ENCODE data around the gene PLEKHM3.

Gene PLEKHM3

DNA sequence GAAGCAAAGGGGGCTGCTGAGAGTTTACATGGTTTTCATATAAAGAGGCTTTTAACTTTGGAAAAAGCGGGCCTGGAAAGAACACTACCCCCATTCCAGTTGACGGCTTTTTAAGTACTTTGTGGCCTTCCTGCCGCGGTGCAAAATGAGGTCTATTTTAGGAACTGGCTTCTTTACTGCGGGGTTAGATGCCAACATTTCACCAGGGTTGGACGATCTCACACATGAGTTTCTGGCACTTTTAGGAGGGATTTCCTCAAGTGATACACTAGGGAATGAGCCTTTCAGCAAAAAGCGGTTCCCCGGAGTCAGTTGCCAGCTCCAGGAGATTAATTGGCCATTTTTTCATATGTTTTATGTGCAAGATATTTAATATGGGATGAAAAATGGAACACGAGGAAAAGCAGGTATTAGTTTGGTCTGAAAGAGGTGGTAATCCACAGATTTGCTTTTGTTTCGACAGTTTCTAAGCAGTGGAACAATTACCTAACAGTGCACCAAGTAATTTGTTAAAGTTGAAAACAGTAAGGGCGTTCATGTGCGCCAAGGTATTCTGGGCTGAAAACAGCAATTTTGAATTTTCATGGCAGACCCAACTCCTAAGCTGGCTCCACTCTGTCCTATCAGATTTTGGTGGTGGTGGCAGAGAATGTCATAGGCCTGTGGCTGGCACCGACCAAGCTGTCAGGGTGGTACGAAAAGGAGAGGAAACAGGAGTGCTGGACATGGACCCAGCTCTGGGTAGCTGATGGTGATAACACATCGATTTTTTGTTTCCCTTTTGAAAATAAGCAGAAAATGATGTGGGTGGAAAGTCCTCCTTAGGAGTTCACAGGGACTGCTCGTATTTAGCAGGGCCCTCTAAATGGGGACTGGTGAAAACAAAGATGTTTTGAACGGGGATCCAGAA lies 200.0 kb downstream of the PLEKHM3 start:
- H3K4me3 ChIP-seq (ENCODE audit: low read depth in 1 of 5, low read length in 5 of 5), result peak overlapping the region in 1 of 5 donors; percentile 32
- H3K36me3 ChIP-seq (ENCODE audit: control insufficient read depth in 5 of 5, insufficient read depth in 5 of 5, low read length in 5 of 5), result peaks cover 0 to 34% (median 17%) of the 10 kb centered on the region in 5 donors
- no peak overlapping the region for H3K27ac ChIP-seq (ENCODE audit: low read depth, low read length)
- peak overlapping the region in 1 of 5 donors; percentile 8 for H3K9ac ChIP-seq (ENCODE audit: low read length in 5 of 5)
- H3K27me3 ChIP-seq (ENCODE audit: control insufficient read depth in 5 of 5, insufficient read depth in 4 of 5, low read length in 5 of 5), result no peaks in the 10 kb centered on the region
- no peaks in the 10 kb centered on the region for H3K9me3 ChIP-seq (ENCODE audit: control insufficient read depth in 5 of 5, low read length in 5 of 5)
- peaks cover 2 to 29% (median 24%) of the 10 kb centered on the region in 5 donors for H3K4me1 ChIP-seq (ENCODE audit: control insufficient read depth in 5 of 5, insufficient read depth in 5 of 5, low read length in 5 of 5)

DNA sequence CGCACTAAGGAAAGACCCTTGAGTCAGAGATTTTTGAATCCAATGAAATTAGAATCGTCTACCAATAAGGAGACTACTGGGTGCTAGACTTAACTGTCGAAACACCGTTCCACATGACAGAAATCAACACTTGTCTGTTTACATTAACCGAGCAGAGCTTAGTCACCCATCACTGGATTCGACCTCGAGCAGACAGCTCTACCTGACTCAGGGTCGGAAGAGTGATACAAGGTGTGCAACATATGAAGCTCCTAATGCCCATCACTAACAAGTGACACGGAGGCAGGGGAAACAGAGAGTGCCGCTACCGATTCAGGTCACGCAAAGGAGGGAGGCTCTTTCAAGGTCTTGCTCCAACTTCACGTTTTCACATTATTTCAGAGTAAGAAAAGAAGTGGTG lies 201.5 kb downstream of the PLEKHM3 start:
- no peak overlapping the region for H3K27ac ChIP-seq (ENCODE audit: low read depth, low read length)
- H3K9ac ChIP-seq (ENCODE audit: low read length in 5 of 5), result no peak overlapping the region
- H3K9me3 ChIP-seq (ENCODE audit: control insufficient read depth in 5 of 5, low read length in 5 of 5), result no peaks in the 10 kb centered on the region
- no peak overlapping the region for H3K4me3 ChIP-seq (ENCODE audit: low read depth in 1 of 5, low read length in 5 of 5)
- no peaks in the 10 kb centered on the region for H3K27me3 ChIP-seq (ENCODE audit: control insufficient read depth in 5 of 5, insufficient read depth in 4 of 5, low read length in 5 of 5)
- H3K4me1 ChIP-seq (ENCODE audit: control insufficient read depth in 5 of 5, insufficient read depth in 5 of 5, low read length in 5 of 5), result peaks cover 2 to 29% (median 24%) of the 10 kb centered on the region in 5 donors
- peaks cover 0 to 27% (median 17%) of the 10 kb centered on the region in 5 donors for H3K36me3 ChIP-seq (ENCODE audit: control insufficient read depth in 5 of 5, insufficient read depth in 5 of 5, low read length in 5 of 5)

DNA sequence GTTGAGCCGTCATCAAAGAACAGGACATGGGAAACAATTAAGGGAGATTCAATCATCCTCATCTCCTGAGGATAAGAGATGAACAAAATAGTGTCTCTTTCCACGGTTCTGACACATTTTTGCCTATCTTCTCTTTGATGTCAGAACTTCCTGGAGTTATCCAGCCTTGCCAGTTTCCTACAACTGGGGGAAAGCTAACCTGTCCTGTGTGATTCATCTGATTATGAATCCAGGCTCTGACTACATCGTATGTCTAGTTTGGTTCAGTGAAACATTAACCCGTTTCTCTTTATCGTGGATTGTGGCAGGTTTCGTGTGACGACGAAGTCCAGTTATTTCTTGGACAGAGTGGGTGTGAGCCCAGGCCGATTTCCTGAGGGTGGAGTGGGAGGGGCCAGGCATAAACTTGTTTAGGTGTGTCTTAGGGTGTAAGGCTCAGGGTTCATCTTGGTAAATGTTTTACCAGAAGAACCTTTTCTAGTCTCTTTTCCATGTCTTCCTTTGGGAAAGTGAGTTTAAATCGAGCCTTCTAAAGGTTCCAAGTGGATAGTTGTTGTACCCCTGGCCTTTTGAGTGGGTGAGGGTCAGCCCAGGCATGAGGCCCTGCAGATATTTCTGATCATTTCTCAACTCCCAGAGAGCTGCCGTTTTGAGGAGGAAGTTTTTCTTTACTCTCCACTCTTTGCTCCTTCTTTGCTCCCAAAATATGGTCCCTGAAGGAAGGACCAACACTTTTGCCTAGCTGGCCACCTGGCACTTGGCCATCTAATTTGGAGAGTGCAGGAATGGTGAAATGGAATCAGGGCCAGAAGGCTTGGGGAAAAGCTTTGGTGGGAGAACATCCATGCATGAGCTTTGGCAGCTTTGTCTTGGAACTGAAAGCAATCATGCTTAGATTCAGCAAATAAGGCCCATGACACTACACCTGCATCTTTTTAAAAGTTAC lies 205.2 kb downstream of the PLEKHM3 start:
- H3K36me3 ChIP-seq (ENCODE audit: control insufficient read depth in 5 of 5, insufficient read depth in 5 of 5, low read length in 5 of 5), result peaks cover 0 to 2% (median 0%) of the 10 kb centered on the region in 5 donors
- H3K9ac ChIP-seq (ENCODE audit: low read length in 5 of 5), result no peak overlapping the region
- H3K4me1 ChIP-seq (ENCODE audit: control insufficient read depth in 5 of 5, insufficient read depth in 5 of 5, low read length in 5 of 5), result peaks cover 2 to 16% (median 12%) of the 10 kb centered on the region in 5 donors
- H3K4me3 ChIP-seq (ENCODE audit: low read depth in 1 of 5, low read length in 5 of 5), result no peak overlapping the region
- H3K27ac ChIP-seq (ENCODE audit: low read depth, low read length), result no peak overlapping the region
- H3K9me3 ChIP-seq (ENCODE audit: control insufficient read depth in 5 of 5, low read length in 5 of 5), result no peaks in the 10 kb centered on the region
- no peaks in the 10 kb centered on the region for H3K27me3 ChIP-seq (ENCODE audit: control insufficient read depth in 5 of 5, insufficient read depth in 4 of 5, low read length in 5 of 5)

DNA sequence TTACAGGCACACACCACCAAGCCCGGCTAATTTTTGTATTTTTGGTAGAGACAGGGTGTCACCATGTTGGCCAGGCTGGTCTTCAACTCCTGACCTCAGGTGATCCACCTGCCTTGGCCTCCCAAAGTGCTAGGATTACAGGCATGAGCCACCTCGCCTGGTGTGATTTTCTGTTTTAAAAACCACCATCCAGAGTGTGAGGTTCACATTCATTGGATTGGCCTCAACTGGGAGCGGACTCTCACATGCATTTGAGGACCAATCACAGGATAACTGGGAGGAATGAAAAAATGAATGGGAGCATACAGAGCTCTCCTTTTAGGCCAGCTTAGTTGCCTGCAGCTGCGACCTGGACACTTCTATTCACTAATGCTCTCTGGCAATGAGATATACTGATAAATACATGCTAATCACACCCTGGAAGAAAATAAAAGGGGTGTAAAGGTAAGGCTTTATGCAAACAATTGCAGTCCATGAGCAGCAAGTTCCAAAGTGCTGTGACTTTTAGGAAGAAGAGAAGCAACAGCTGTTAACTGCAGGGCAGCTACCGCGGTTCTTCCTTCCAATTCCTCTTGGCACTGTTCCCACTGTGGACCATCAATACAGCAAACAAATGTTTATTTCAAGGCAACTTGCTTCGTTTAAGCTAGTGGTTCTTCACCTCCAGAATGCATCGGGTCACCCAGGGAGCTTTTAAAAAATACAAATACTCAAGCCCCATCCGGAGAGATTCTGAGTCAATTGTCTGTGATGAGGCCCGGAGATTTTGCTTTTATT lies 206.1 kb downstream of the PLEKHM3 start:
- H3K4me3 ChIP-seq (ENCODE audit: low read depth in 1 of 5, low read length in 5 of 5), result no peak overlapping the region
- H3K9ac ChIP-seq (ENCODE audit: low read length in 5 of 5), result no peak overlapping the region
- H3K27me3 ChIP-seq (ENCODE audit: control insufficient read depth in 5 of 5, insufficient read depth in 4 of 5, low read length in 5 of 5), result no peaks in the 10 kb centered on the region
- peaks cover 0 to 7% (median 3%) of the 10 kb centered on the region in 5 donors for H3K4me1 ChIP-seq (ENCODE audit: control insufficient read depth in 5 of 5, insufficient read depth in 5 of 5, low read length in 5 of 5)
- no peak overlapping the region for H3K27ac ChIP-seq (ENCODE audit: low read depth, low read length)
- peaks cover 0 to 2% (median 0%) of the 10 kb centered on the region in 5 donors for H3K36me3 ChIP-seq (ENCODE audit: control insufficient read depth in 5 of 5, insufficient read depth in 5 of 5, low read length in 5 of 5)
- H3K9me3 ChIP-seq (ENCODE audit: control insufficient read depth in 5 of 5, low read length in 5 of 5), result no peaks in the 10 kb centered on the region

DNA sequence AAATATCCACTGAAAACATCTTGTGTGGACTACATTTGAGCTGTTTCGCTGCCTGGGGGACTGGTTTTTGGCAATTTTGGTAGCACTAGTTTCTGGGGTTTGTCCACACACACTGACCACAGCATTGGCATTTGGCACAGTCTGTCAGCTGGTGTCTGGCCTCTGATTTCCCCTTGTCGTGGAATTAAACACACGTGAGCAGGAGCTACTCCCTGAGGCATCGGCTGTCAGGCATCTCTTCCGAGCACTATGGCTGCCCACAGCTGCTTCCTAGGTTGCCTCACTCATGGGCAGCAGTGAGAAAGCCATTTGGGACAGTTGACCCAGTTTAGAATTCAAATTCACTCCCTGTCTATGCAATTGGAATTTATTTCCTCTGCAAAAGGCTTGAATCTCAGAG lies 208.8 kb downstream of the PLEKHM3 start:
- no peak overlapping the region for H3K9ac ChIP-seq (ENCODE audit: low read length in 5 of 5)
- no peaks in the 10 kb centered on the region for H3K36me3 ChIP-seq (ENCODE audit: control insufficient read depth in 5 of 5, insufficient read depth in 5 of 5, low read length in 5 of 5)
- H3K9me3 ChIP-seq (ENCODE audit: control insufficient read depth in 5 of 5, low read length in 5 of 5), result no peaks in the 10 kb centered on the region
- H3K27me3 ChIP-seq (ENCODE audit: control insufficient read depth in 5 of 5, insufficient read depth in 4 of 5, low read length in 5 of 5), result no peaks in the 10 kb centered on the region
- H3K4me1 ChIP-seq (ENCODE audit: control insufficient read depth in 5 of 5, insufficient read depth in 5 of 5, low read length in 5 of 5), result no peaks in the 10 kb centered on the region
- H3K4me3 ChIP-seq (ENCODE audit: low read depth in 1 of 5, low read length in 5 of 5), result no peak overlapping the region
- H3K27ac ChIP-seq (ENCODE audit: low read depth, low read length), result no peak overlapping the region

DNA sequence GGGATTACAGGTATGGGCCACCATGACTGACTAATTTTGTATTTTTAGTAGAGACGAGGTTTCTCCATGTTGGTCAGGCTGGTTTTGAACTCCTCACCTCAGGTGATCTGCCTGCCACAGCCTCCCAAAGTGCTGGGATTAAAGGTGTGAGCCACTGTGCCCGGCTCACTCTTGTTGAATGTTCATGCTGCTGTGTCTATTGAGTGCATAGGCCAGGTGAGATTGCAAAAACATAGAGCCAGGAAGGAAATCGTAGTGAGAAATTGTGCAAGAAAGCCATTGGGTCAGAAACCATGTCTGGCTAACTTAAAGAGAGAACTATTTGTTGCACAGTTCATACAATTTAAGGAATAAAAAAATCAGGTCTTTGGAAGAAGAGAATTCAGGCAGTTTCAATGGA lies 210.1 kb downstream of the PLEKHM3 start:
- Histone ChIP-seq H3K9me3 (ENCODE audit: control insufficient read depth in 5 of 5, low read length in 5 of 5) (no peaks in the 10 kb centered on the region), H3K36me3 (ENCODE audit: control insufficient read depth in 5 of 5, insufficient read depth in 5 of 5, low read length in 5 of 5) (no peaks in the 10 kb centered on the region), H3K27me3 (ENCODE audit: control insufficient read depth in 5 of 5, insufficient read depth in 4 of 5, low read length in 5 of 5) (no peaks in the 10 kb centered on the region), H3K4me3 (ENCODE audit: low read depth in 1 of 5, low read length in 5 of 5) (no peak overlapping the region), H3K9ac (ENCODE audit: low read length in 5 of 5) (no peak overlapping the region), H3K27ac (ENCODE audit: low read depth, low read length) (no peak overlapping the region), H3K4me1 (ENCODE audit: control insufficient read depth in 5 of 5, insufficient read depth in 5 of 5, low read length in 5 of 5) (peaks cover 0 to 11% (median 9%) of the 10 kb centered on the region in 5 donors)

DNA sequence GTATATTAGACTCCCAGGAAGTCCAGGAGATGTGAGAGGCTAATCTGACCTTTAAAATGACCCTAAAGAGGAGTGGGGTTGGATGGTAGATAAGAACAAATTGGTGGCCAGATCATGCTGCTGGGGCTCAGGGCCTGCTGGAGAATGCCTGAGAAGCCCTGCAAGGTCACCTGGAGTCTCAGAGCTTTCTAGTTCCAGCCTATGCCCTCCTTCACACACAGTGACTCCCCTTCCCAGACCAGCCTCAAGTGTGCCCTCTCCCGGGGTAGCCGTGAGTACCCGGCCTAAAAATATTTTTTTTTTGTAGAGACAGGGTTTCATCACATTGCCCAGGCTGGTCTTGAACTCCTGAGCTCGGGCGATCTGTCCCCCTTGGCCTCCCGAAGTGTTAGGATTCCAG lies 211.4 kb downstream of the PLEKHM3 start:
- H3K9ac ChIP-seq (ENCODE audit: low read length in 5 of 5), result no peak overlapping the region
- H3K27ac ChIP-seq (ENCODE audit: low read depth, low read length), result no peak overlapping the region
- no peaks in the 10 kb centered on the region for H3K36me3 ChIP-seq (ENCODE audit: control insufficient read depth in 5 of 5, insufficient read depth in 5 of 5, low read length in 5 of 5)
- peaks cover 0 to 15% (median 12%) of the 10 kb centered on the region in 5 donors for H3K4me1 ChIP-seq (ENCODE audit: control insufficient read depth in 5 of 5, insufficient read depth in 5 of 5, low read length in 5 of 5)
- H3K27me3 ChIP-seq (ENCODE audit: control insufficient read depth in 5 of 5, insufficient read depth in 4 of 5, low read length in 5 of 5), result no peaks in the 10 kb centered on the region
- H3K4me3 ChIP-seq (ENCODE audit: low read depth in 1 of 5, low read length in 5 of 5), result no peak overlapping the region
- H3K9me3 ChIP-seq (ENCODE audit: control insufficient read depth in 5 of 5, low read length in 5 of 5), result no peaks in the 10 kb centered on the region

DNA sequence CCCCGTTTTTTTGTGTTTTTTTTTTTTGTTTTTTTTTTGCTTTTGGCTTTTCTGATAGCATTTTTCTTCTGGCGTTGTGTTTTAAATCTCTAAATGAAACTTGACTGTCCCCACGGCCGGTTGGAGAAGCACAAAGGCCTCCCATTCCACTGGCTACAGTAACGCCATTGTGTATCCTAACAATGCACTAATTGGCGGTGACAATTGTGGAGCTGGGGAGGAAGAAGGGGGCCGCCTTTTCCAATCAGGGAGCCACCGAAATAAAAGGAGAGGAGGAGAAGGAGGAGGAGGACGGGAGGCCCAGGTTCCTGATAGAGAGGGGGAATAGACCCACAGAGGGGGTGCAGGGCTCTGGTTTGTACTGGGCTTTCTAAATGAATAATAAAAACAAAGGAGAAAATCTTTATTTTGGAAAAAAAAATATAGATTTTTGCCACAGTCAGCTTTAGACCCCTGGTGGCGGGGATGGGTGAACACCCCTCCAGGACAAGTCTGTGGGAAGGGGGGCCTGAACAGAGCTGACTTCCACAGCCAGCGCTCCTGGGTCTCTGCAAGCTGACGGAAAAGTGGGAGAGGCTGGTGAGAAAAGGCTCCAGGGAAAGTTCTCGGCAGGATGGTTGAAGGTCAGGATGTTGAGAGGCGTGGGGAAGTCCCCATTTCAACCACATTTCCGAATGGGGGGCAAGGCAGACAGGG lies 212.0 kb downstream of the PLEKHM3 start:
- Histone ChIP-seq H3K36me3 (ENCODE audit: control insufficient read depth in 5 of 5, insufficient read depth in 5 of 5, low read length in 5 of 5) (no peaks in the 10 kb centered on the region), H3K9me3 (ENCODE audit: control insufficient read depth in 5 of 5, low read length in 5 of 5) (no peaks in the 10 kb centered on the region), H3K27ac (ENCODE audit: low read depth, low read length) (no peak overlapping the region), H3K4me3 (ENCODE audit: low read depth in 1 of 5, low read length in 5 of 5) (no peak overlapping the region), H3K27me3 (ENCODE audit: control insufficient read depth in 5 of 5, insufficient read depth in 4 of 5, low read length in 5 of 5) (peaks cover 0 to 2% (median 0%) of the 10 kb centered on the region in 5 donors), H3K9ac (ENCODE audit: low read length in 5 of 5) (no peak overlapping the region), H3K4me1 (ENCODE audit: control insufficient read depth in 5 of 5, insufficient read depth in 5 of 5, low read length in 5 of 5) (peaks cover 0 to 15% (median 12%) of the 10 kb centered on the region in 5 donors)

DNA sequence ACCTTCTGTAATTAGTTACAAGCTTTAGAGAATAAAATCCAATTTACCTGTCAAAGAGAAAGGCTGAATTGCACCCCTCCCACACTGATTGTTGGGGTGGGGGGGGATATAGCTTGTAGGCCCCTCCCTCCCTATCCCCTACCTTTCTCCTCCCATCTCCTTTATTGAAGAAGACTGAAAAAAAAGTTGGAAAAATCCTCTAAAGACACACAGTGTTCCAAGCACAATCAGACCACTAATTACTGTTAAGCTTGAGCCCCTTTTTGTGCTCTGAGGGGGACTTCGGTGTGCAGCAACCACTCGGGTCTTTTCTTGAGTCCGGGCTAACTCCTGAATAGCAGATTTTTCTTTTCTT lies 212.6 kb downstream of the PLEKHM3 start:
- H3K4me1 ChIP-seq (ENCODE audit: control insufficient read depth in 5 of 5, insufficient read depth in 5 of 5, low read length in 5 of 5), result peaks cover 0 to 15% (median 12%) of the 10 kb centered on the region in 5 donors
- H3K4me3 ChIP-seq (ENCODE audit: low read depth in 1 of 5, low read length in 5 of 5), result no peak overlapping the region
- H3K27ac ChIP-seq (ENCODE audit: low read depth, low read length), result no peak overlapping the region
- no peak overlapping the region for H3K9ac ChIP-seq (ENCODE audit: low read length in 5 of 5)
- H3K36me3 ChIP-seq (ENCODE audit: control insufficient read depth in 5 of 5, insufficient read depth in 5 of 5, low read length in 5 of 5), result no peaks in the 10 kb centered on the region
- H3K27me3 ChIP-seq (ENCODE audit: control insufficient read depth in 5 of 5, insufficient read depth in 4 of 5, low read length in 5 of 5), result peaks cover 0 to 2% (median 0%) of the 10 kb centered on the region in 5 donors
- H3K9me3 ChIP-seq (ENCODE audit: control insufficient read depth in 5 of 5, low read length in 5 of 5), result no peaks in the 10 kb centered on the region

All from subcutaneous abdominal adipose tissue (tissue), 5 donors.